ENCODE measurements around the gene CCSER2. TPM values are rescaled to one million over a fixed set of nuclear protein-coding genes. Genes with fewer than 3 reads are reported as not detected.

CCSER2 gene, protein sequence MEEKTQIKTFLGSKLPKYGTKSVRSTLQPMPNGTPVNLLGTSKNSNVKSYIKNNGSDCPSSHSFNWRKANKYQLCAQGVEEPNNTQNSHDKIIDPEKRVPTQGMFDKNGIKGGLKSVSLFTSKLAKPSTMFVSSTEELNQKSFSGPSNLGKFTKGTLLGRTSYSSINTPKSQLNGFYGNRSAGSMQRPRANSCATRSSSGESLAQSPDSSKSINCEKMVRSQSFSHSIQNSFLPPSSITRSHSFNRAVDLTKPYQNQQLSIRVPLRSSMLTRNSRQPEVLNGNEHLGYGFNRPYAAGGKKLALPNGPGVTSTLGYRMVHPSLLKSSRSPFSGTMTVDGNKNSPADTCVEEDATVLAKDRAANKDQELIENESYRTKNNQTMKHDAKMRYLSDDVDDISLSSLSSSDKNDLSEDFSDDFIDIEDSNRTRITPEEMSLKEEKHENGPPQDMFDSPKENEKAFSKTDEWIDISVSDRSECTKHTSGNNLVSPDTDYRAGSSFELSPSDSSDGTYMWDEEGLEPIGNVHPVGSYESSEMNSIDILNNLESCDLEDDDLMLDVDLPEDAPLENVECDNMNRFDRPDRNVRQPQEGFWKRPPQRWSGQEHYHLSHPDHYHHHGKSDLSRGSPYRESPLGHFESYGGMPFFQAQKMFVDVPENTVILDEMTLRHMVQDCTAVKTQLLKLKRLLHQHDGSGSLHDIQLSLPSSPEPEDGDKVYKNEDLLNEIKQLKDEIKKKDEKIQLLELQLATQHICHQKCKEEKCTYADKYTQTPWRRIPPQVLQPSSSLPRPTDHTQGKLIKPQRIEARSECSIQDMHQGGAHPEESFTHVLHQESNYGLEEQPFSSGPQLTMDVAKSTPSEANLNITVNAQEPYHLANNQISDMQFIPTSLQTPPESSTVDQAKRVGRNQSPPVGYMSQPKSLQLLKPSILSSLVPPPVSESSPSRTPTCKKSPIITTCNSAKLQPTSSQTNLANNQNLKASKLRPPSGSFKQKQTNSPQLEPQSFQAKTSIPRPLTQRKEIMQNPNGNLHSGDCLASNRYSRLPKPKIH
- 12.1 and 23.1 TPM in 2 replicates for total RNA-seq (2014; rRNA removed; shearing (Covaris generic))

GRCh38 chr10:84328418-84329195 lies at the start of gene CCSER2:
Gene CCSER2 (plus strand): TSS chr10:84328589. CDS start chr10:84371053, 42,464 bp downstream.

Other genes with a start within 250 kb of the CCSER2 start
- gene GHITM, start 189.1 kb upstream of the CCSER2 start, total RNA-seq (2014; rRNA removed; shearing (Covaris generic)) = 258 and 276 TPM in 2 replicates
- gene GPR15LG, start 154.8 kb upstream of the CCSER2 start, total RNA-seq (2014; rRNA removed; shearing (Covaris generic)) = not detected in 2 replicates
- 0.30 and 0.50 TPM in 2 replicates for gene CDHR1, start 134.1 kb upstream of the CCSER2 start, total RNA-seq (2014; rRNA removed; shearing (Covaris generic))
- gene LRIT2, start 103.0 kb upstream of the CCSER2 start, total RNA-seq (2014; rRNA removed; shearing (Covaris generic)) = not detected in 2 replicates
- gene LRIT1, start 87.0 kb upstream of the CCSER2 start, total RNA-seq (2014; rRNA removed; shearing (Covaris generic)) = not detected in 2 replicates
- 0.79 and 0.85 TPM in 2 replicates for gene RGR, start 83.5 kb upstream of the CCSER2 start, total RNA-seq (2014; rRNA removed; shearing (Covaris generic))

Measured in A375 (cell line).